Common myeloid progenitor, CD34-positive (primary cell): Measurements from ENCODE around the gene NRGN.

Experiments
- CTCF ChIA-PET: fragments of 350-600 bp; sonication (Branson Sonifier 250); formaldehyde crosslinking; loops from one replicate; lab custom pipeline; 2021; ENCODE audit warnings: antibody characterized with exemption; lab: Charles Lee
- POLR2A ChIA-PET: fragments of 350-600 bp; sonication (Branson Sonifier 250); formaldehyde crosslinking; loops from one replicate; lab custom pipeline; 2021; ENCODE audit warnings: antibody characterized with exemption; lab: Charles Lee
- DNase-seq, 3 donors: peaks; one replicate each; pipeline versions ENCODE4 v3.0.0 to v3.0.0-alpha.2; 2013
- H3K27ac ChIP-seq, 2 experiments: 1 replicate in 1 of 2; 2 replicates in 1 of 2; pipeline ENCODE4 v1.7.0; 2013; ENCODE audit warnings: inconsistent platforms in 2 of 2, low read length in 2 of 2, mild to moderate bottlenecking in 2 of 2, low read depth in 1 of 2, moderate library complexity in 1 of 2; ENCODE audit not compliant: severe bottlenecking in 2 of 2, insufficient read depth in 1 of 2, poor library complexity in 1 of 2
- H3K27me3 ChIP-seq, 5 experiments: replicated peaks in 2 of 5; 1 replicate in 3 of 5; 2 replicates in 2 of 5; pipeline versions ENCODE4 v1.6.1 to v1.7.0; 2013; ENCODE audit warnings: low read length in 4 of 5, mild to moderate bottlenecking in 2 of 5, moderate library complexity in 2 of 5, inconsistent platforms in 1 of 5; ENCODE audit not compliant: insufficient read depth in 5 of 5, control insufficient read depth in 4 of 5
- H3K36me3 ChIP-seq, 4 experiments: 1 replicate in 2 of 4; 2 replicates in 2 of 4; pipeline versions ENCODE4 v1.6.1 to v1.7.0; 2013; ENCODE audit warnings: low read length in 3 of 4, control low read depth in 1 of 4, mild to moderate bottlenecking in 1 of 4; ENCODE audit not compliant: control insufficient read depth in 4 of 4, insufficient read depth in 4 of 4
- H3K4me1 ChIP-seq, 4 experiments: 1 replicate in 3 of 4; 2 replicates in 1 of 4; pipeline versions ENCODE4 v1.6.1 to v1.7.1; 2013; ENCODE audit warnings: low read length in 3 of 4, mild to moderate bottlenecking in 3 of 4, control low read depth in 1 of 4, inconsistent platforms in 1 of 4, moderate library complexity in 1 of 4; ENCODE audit not compliant: control insufficient read depth in 4 of 4, insufficient read depth in 4 of 4; ENCODE audit errors: control extremely low read depth in 1 of 4
- H3K4me3 ChIP-seq, 7 experiments: 1 replicate in 4 of 7; 2 replicates in 3 of 7; pipeline versions ENCODE4 v1.5.1 to v1.7.0; 2013; ENCODE audit warnings: mild to moderate bottlenecking in 7 of 7, low read length in 6 of 7, moderate library complexity in 6 of 7, inconsistent platforms in 2 of 7, low read depth in 2 of 7, control low read depth in 1 of 7; ENCODE audit not compliant: insufficient read depth in 4 of 7, control insufficient read depth in 1 of 7; ENCODE audit errors: extremely low read depth in 1 of 7
- H3K9me3 ChIP-seq, 5 experiments: 1 replicate in 4 of 5; 2 replicates in 1 of 5; pipeline versions ENCODE4 v1.6.1 to v1.7.1; 2013; ENCODE audit warnings: low read length in 4 of 5, mild to moderate bottlenecking in 2 of 5, inconsistent platforms in 1 of 5, low read depth in 1 of 5, moderate library complexity in 1 of 5; ENCODE audit not compliant: control insufficient read depth in 4 of 5, insufficient read depth in 2 of 5; ENCODE audit errors: control extremely low read depth in 1 of 5
- WGBS: methylation state at CpG from one replicate; pipeline ENCODE4 v1.1.5; 2013; ENCODE audit not compliant: insufficient coverage; 5-methylcytosine and 5-hydroxymethylcytosine counted together

NRGN gene

GRCh38 chr11:124725719-124726105, 14.0 kb upstream of the NRGN start:
- H3K36me3 ChIP-seq = no peaks in the 10 kb centered on the region
- H3K4me1 ChIP-seq = peaks cover 16 to 57% (median 39%) of the 10 kb centered on the region in 4 experiments
- no peak overlapping the region for H3K27ac ChIP-seq
- POLR2A ChIA-PET = interaction anchor here (0.9 kb wide), 1 partner anchor 8 kb away, joined by 3 read pairs; no protein-coding TSS in a partner anchor
- H3K9me3 ChIP-seq = no peaks in the 10 kb centered on the region
- 0% methylated on average over 6 of the region's 6 CpGs for WGBS
- peak overlapping the region in 5 of 7 experiments; percentile 15 to 58 (median 41) for H3K4me3 ChIP-seq
- DNase-seq = peak in 2 of 3 donors; percentile 46 to 62
- CTCF ChIA-PET = interaction anchor here (1.1 to 3.1 kb wide), 6 partner anchors 9 to 38 kb away, joined by 3 to 17 read pairs (median 4); partner anchors contain the start of gene NRGN
- H3K27me3 ChIP-seq = no peaks in the 10 kb centered on the region

- Histone ChIP-seq H3K27ac (no peak overlapping the region), H3K27me3 (no peaks in the 10 kb centered on the region), H3K36me3 (no peaks in the 10 kb centered on the region), H3K9me3 (no peaks in the 10 kb centered on the region), H3K4me3 (no peak overlapping the region), H3K4me1 (peaks cover 10 to 56% (median 33%) of the 10 kb centered on the region in 4 experiments)
- ChIA-PET CTCF (interaction anchor here (1.1 kb wide), 1 partner anchor 17 kb away, joined by 4 read pairs; no protein-coding TSS in a partner anchor), POLR2A (no interaction called here)
- DNase-seq = no peak
- 100% methylated on average over 4 of the region's 4 CpGs for WGBS
Observed at GRCh38 chr11:124727474-124727873, 12.3 kb upstream of the NRGN start.

GRCh38 chr11:124728134-124728533, 11.6 kb upstream of the NRGN start:
- Histone ChIP-seq H3K9me3 (no peaks in the 10 kb centered on the region), H3K27me3 (no peaks in the 10 kb centered on the region), H3K4me3 (no peak overlapping the region), H3K36me3 (no peaks in the 10 kb centered on the region), H3K27ac (no peak overlapping the region), H3K4me1 (peaks cover 13 to 56% (median 34%) of the 10 kb centered on the region in 4 experiments)
- WGBS = 100% methylated on average over 1 of the region's 2 CpGs
- no peak for DNase-seq
- ChIA-PET POLR2A (no interaction called here), CTCF (interaction anchor here (1.1 kb wide), 1 partner anchor 17 kb away, joined by 4 read pairs; no protein-coding TSS in a partner anchor)

- WGBS = 100% methylated on average over 1 of the region's 4 CpGs
- Histone ChIP-seq H3K27ac (no peak overlapping the region), H3K4me3 (no peak overlapping the region), H3K27me3 (no peaks in the 10 kb centered on the region), H3K9me3 (no peaks in the 10 kb centered on the region), H3K4me1 (peaks cover 11 to 56% (median 29%) of the 10 kb centered on the region in 4 experiments), H3K36me3 (no peaks in the 10 kb centered on the region)
- ChIA-PET POLR2A (no interaction called here), CTCF (interaction anchor here (0.7 to 1.2 kb wide), 3 partner anchors 9 to 50 kb away, joined by 3 to 4 read pairs (median 3); no protein-coding TSS in a partner anchor)
- no peak for DNase-seq
Observed at GRCh38 chr11:124729571-124729970, 10.2 kb upstream of the NRGN start.

GRCh38 chr11:124732230-124732629, 7.5 kb upstream of the NRGN start:
- CTCF ChIA-PET = interaction anchor here (1.8 kb wide), 1 partner anchor 10 kb away, joined by 6 read pairs; no protein-coding TSS in a partner anchor
- no peak overlapping the region for H3K27ac ChIP-seq
- 22% methylated on average over 4 of the region's 4 CpGs for WGBS

GRCh38 chr11:124736736-124737135, 3.0 kb upstream of the NRGN start:
- ChIA-PET POLR2A (interaction anchor here (0.6 kb wide), 1 partner anchor 18 kb away, joined by 3 read pairs; no protein-coding TSS in a partner anchor), CTCF (interaction anchor here (1.1 to 16.4 kb wide), 6 partner anchors 9 to 68 kb away, joined by 3 to 205 read pairs (median 4); partner anchors contain the start of genes ESAM and VSIG2)
- Histone ChIP-seq H3K4me1 (peaks cover 4 to 75% (median 52%) of the 10 kb centered on the region in 4 experiments), H3K36me3 (no peaks in the 10 kb centered on the region), H3K27ac (no peak overlapping the region), H3K9me3 (no peaks in the 10 kb centered on the region), H3K27me3 (no peaks in the 10 kb centered on the region), H3K4me3 (no peak overlapping the region)
- peak in 2 of 3 donors; percentile 65 to 75 for DNase-seq
- 0% methylated on average over 3 of the region's 3 CpGs for WGBS

More at GRCh38 chr11:124732230-124732629, 7.5 kb upstream of the NRGN start:
- H3K4me1 ChIP-seq = peaks cover 4 to 49% (median 25%) of the 10 kb centered on the region in 4 experiments
- no peaks in the 10 kb centered on the region for H3K9me3 ChIP-seq
- no peak overlapping the region for H3K4me3 ChIP-seq
- H3K36me3 ChIP-seq = no peaks in the 10 kb centered on the region
- H3K27me3 ChIP-seq = no peaks in the 10 kb centered on the region
- peak in 2 of 3 donors; percentile 53 to 59 for DNase-seq
- POLR2A ChIA-PET = no interaction called here

- 90% methylated on average over 2 of the region's 7 CpGs for WGBS
- Histone ChIP-seq H3K27me3 (no peaks in the 10 kb centered on the region), H3K9me3 (no peaks in the 10 kb centered on the region), H3K27ac (no peak overlapping the region), H3K4me3 (no peak overlapping the region), H3K4me1 (peaks cover under 1 to 69% (median 48%) of the 10 kb centered on the region in 4 experiments), H3K36me3 (peaks cover 0 to under 1% (median 0%) of the 10 kb centered on the region in 4 experiments)
- DNase-seq = no peak
- ChIA-PET CTCF (interaction anchor here (0.9 to 16.4 kb wide), 7 partner anchors 8 to 69 kb away, joined by 3 to 205 read pairs (median 3); partner anchors contain the start of genes ESAM and VSIG2), POLR2A (no interaction called here)
Observed at GRCh38 chr11:124737638-124738305, 2.0 kb upstream of the NRGN start.
